ENCODE measurements around the gene CDV3.

CDV3 gene

DNA sequence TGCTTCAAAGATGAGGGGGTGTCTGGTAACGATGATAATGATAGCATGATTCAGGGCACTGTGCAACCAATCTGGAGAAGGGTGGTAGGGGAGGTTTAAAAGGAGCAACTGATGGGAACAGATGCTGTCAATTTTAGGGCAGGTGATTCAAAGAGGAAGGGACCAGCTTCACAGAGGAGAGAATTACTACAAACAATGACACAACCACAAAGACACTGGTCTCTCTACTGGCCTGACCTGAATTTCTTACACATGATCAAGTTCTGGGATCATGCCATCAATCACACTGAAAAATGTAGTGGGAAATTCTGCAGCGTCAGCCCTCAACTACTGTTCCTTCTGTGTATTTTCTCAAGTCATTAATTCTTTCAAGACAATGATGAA lies 2.6 kb upstream of the CDV3 start (continued):
- TF ChIP-seq ZNF600 (tag by site-specific recombination; IDR thresholded peaks at IDR 0.05), result no peak
- no peak for TF ChIP-seq ZNF121 (tag by site-specific recombination; IDR thresholded peaks at IDR 0.05)

DNA sequence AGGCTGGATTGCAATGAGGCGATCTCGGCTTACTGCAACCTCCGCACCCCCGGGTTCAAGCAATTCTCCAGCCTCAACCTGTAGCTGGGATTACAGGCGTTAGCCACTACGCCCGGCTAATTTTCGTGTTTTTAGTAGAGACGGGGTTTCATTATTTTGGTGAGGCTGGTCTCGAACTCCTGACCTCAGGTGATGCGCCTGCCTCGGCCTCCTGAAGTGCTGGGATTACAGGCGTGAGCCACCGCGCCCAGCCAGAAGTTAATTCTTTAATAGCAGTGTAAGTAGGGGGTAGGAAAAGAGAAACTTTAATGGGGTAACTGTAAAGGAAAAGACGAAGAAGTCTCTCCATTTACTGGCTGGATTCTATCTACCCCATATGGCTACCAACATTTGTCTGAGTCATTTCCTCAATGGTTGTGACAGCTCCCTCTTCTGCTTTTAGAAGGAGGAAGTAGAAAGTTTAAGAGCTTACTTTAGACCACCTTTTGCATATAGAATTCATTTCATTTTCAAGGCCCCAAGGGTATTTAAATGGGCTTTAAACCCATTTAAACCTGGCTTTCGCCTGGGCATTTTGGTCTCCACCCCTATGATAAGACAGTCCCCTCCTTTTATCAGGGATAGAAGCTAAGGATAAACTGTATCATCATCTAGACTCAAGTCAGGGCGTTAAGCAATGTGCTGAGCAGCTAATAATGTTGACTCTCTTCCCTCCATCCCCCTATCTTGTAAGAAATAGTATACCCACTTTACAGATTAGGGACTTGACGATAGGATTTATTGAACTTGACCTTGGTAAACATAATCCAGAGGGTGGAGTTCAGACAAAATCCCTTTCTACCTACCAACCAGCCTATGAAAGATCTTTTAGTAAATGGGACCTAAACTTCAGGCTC lies 1.1 kb upstream of the CDV3 start:
- POLR2A ChIA-PET, result interaction anchor here (0.5 to 0.8 kb wide), 3 partner anchors 25 to 93 kb away, joined by 3 to 6 read pairs (median 3); no protein-coding TSS in a partner anchor
- TF ChIP-seq ZXDB (tag by site-specific recombination; IDR thresholded peaks at IDR 0.05) (0 out of 2 replicates have a peak, but pooled peaks have one; percentile 10), MZF1 (tag by site-specific recombination; IDR thresholded peaks at IDR 0.05; ENCODE audit: borderline replicate concordance) (peak; percentile 49; the same call in 1 of the 2 replicates), ZBTB21 (tag by site-specific recombination; IDR thresholded peaks at IDR 0.05) (no peak), ZNF354C (tag by site-specific recombination; IDR thresholded peaks at IDR 0.05; ENCODE audit: borderline replicate concordance, low read depth) (no peak)
- TF ChIP-seq, protein P1, sequence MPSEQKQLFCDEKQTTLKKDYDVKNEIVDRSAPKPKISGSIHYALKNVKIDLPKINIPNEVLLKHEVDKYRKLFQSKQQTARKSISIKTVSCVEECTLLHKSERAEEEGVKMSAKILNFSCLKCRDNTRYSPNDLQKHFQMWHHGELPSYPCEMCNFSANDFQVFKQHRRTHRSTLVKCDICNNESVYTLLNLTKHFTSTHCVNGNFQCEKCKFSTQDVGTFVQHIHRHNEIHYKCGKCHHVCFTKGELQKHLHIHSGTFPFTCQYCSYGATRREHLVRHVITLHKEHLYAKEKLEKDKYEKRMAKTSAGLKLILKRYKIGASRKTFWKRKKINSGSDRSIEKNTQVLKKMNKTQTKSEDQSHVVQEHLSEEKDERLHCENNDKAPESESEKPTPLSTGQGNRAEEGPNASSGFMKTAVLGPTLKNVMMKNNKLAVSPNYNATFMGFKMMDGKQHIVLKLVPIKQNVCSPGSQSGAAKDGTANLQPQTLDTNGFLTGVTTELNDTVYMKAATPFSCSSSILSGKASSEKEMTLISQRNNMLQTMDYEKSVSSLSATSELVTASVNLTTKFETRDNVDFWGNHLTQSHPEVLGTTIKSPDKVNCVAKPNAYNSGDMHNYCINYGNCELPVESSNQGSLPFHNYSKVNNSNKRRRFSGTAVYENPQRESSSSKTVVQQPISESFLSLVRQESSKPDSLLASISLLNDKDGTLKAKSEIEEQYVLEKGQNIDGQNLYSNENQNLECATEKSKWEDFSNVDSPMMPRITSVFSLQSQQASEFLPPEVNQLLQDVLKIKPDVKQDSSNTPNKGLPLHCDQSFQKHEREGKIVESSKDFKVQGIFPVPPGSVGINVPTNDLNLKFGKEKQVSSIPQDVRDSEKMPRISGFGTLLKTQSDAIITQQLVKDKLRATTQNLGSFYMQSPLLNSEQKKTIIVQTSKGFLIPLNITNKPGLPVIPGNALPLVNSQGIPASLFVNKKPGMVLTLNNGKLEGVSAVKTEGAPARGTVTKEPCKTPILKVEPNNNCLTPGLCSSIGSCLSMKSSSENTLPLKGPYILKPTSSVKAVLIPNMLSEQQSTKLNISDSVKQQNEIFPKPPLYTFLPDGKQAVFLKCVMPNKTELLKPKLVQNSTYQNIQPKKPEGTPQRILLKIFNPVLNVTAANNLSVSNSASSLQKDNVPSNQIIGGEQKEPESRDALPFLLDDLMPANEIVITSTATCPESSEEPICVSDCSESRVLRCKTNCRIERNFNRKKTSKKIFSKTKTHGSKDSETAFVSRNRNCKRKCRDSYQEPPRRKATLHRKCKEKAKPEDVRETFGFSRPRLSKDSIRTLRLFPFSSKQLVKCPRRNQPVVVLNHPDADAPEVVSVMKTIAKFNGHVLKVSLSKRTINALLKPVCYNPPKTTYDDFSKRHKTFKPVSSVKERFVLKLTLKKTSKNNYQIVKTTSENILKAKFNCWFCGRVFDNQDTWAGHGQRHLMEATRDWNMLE (tag by site-specific recombination; conservative IDR thresholded peaks at IDR 0.05; ENCODE audit: low read depth), result 0 out of 2 replicates have a peak, but pooled peaks have one; percentile 21
- TF ChIP-seq, protein P2, sequence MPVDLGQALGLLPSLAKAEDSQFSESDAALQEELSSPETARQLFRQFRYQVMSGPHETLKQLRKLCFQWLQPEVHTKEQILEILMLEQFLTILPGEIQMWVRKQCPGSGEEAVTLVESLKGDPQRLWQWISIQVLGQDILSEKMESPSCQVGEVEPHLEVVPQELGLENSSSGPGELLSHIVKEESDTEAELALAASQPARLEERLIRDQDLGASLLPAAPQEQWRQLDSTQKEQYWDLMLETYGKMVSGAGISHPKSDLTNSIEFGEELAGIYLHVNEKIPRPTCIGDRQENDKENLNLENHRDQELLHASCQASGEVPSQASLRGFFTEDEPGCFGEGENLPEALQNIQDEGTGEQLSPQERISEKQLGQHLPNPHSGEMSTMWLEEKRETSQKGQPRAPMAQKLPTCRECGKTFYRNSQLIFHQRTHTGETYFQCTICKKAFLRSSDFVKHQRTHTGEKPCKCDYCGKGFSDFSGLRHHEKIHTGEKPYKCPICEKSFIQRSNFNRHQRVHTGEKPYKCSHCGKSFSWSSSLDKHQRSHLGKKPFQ (tag by site-specific recombination; IDR thresholded peaks at IDR 0.05), result no peak
- peak overlapping the region; percentile 40; the same call in 1 of the 2 replicates for H3K27ac ChIP-seq (ENCODE audit: extremely low read depth, low read depth, low read length)
- H3K9me3 ChIP-seq (ENCODE audit: control insufficient read depth, insufficient read depth, low read depth, low read length), result no peaks in the 10 kb centered on the region
- H3K4me3 ChIP-seq (ENCODE audit: low read depth, low read length), result peak overlapping the region; percentile 18
- peaks cover 3% of the 10 kb centered on the region; the same call in 1 of the 2 replicates for H3K4me1 ChIP-seq (ENCODE audit: control insufficient read depth, insufficient read depth, low read length)
- CTCF ChIA-PET, result interaction anchor here (0.6 kb wide), 1 partner anchor 458 kb away, joined by 3 read pairs; no protein-coding TSS in a partner anchor
- peaks cover 3 to 24% of the 10 kb centered on the region in 2 experiments; a peak in 2 of 3 replicates for H3K36me3 ChIP-seq (ENCODE audit: control insufficient read depth in 2 of 2, insufficient read depth in 1 of 2, low read length in 2 of 2)

DNA sequence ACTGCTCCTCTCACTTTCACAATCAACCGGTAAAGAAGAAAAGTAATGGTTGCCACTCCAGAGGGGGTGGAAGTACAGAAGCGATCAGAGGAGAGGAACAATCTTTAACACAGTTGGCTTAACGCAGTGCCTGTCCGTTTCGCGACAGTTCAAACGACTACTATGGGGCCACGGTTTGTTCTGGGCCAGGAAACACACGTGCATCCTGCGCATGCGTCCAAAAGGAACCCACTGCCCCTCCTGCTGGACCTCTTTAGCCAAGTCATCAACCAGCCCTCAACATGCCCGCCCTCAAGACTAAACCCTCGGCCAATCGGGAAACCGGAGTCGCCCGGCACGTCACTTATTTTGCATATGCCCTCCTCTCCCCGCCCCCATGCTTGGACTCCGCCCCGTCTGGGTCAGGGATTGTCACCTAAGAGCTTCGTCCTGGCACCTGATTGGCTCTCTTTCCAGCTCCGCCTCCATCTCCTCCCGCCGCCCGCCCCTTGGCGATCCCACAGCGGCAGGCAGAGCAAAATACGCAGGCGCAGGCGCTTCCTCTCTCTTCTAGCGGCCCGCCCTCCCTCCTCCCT lies 345 bp upstream of the CDV3 start:
- H3K4me1 ChIP-seq (ENCODE audit: control insufficient read depth, insufficient read depth, low read length), result peaks cover 3% of the 10 kb centered on the region; the same call in 1 of the 2 replicates
- peaks cover 7 to 32% of the 10 kb centered on the region in 2 experiments; a peak in 2 of 3 replicates for H3K36me3 ChIP-seq (ENCODE audit: control insufficient read depth in 2 of 2, insufficient read depth in 1 of 2, low read length in 2 of 2)
- POLR2A ChIA-PET, result interaction anchor here (0.5 to 1.4 kb wide), 4 partner anchors 26 to 93 kb away, joined by 3 to 6 read pairs (median 3); no protein-coding TSS in a partner anchor
- CTCF ChIA-PET, result interaction anchor here (0.6 to 0.7 kb wide), 2 partner anchors 30 to 77 kb away, joined by 3 to 4 read pairs; no protein-coding TSS in a partner anchor
- H3K4me3 ChIP-seq (ENCODE audit: low read depth, low read length), result peak overlapping the region; percentile 85
- H3K9me3 ChIP-seq (ENCODE audit: control insufficient read depth, insufficient read depth, low read depth, low read length), result no peaks in the 10 kb centered on the region
- peak overlapping the region; percentile 89 for H3K27ac ChIP-seq (ENCODE audit: extremely low read depth, low read depth, low read length)
- TF ChIP-seq ZNF335 (tag by site-specific recombination; conservative IDR thresholded peaks at IDR 0.05) (peak; percentile 90), ZNF311 (tag by site-specific recombination; IDR thresholded peaks at IDR 0.05; ENCODE audit: borderline replicate concordance) (no peak), ZNF621 (tag by site-specific recombination; IDR thresholded peaks at IDR 0.05) (no peak), SP2 (tag by site-specific recombination; IDR thresholded peaks at IDR 0.05) (peak; percentile 98), GLIS2 (tag by site-specific recombination; IDR thresholded peaks at IDR 0.05) (0 out of 2 replicates have a peak, but pooled peaks have one; percentile 6), BCL11B (tag by site-specific recombination; IDR thresholded peaks at IDR 0.05; ENCODE audit: low read depth) (0 out of 2 replicates have a peak, but pooled peaks have one; percentile 36), ZNF324 (tag by site-specific recombination; IDR thresholded peaks at IDR 0.05) (no peak), ZBTB1 (tag by site-specific recombination; IDR thresholded peaks at IDR 0.05) (no peak), SP3 (tag by site-specific recombination; IDR thresholded peaks at IDR 0.05) (peak; percentile 98)
- TF ChIP-seq, protein P3, sequence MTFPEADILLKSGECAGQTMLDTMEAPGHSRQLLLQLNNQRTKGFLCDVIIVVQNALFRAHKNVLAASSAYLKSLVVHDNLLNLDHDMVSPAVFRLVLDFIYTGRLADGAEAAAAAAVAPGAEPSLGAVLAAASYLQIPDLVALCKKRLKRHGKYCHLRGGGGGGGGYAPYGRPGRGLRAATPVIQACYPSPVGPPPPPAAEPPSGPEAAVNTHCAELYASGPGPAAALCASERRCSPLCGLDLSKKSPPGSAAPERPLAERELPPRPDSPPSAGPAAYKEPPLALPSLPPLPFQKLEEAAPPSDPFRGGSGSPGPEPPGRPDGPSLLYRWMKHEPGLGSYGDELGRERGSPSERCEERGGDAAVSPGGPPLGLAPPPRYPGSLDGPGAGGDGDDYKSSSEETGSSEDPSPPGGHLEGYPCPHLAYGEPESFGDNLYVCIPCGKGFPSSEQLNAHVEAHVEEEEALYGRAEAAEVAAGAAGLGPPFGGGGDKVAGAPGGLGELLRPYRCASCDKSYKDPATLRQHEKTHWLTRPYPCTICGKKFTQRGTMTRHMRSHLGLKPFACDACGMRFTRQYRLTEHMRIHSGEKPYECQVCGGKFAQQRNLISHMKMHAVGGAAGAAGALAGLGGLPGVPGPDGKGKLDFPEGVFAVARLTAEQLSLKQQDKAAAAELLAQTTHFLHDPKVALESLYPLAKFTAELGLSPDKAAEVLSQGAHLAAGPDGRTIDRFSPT (tag by site-specific recombination; IDR thresholded peaks at IDR 0.05), result no peak
- TF ChIP-seq, protein P4, sequence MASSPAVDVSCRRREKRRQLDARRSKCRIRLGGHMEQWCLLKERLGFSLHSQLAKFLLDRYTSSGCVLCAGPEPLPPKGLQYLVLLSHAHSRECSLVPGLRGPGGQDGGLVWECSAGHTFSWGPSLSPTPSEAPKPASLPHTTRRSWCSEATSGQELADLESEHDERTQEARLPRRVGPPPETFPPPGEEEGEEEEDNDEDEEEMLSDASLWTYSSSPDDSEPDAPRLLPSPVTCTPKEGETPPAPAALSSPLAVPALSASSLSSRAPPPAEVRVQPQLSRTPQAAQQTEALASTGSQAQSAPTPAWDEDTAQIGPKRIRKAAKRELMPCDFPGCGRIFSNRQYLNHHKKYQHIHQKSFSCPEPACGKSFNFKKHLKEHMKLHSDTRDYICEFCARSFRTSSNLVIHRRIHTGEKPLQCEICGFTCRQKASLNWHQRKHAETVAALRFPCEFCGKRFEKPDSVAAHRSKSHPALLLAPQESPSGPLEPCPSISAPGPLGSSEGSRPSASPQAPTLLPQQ (tag by site-specific recombination; IDR thresholded peaks at IDR 0.05), result peak; percentile 23; the same call in 1 of the 2 replicates

Measured in HEK293 (cell line).